Measurements from ENCODE around the gene NDUFS1. TPM values are rescaled to one million over a fixed set of nuclear protein-coding genes. Genes with fewer than 3 reads are reported as not detected.
A peak's percentile ranks its signal among the peaks of the same experiment; 100 is the strongest.
"Not testable (repeated sequence)": the region's sequence is repeated elsewhere in the genome, so short reads cannot be mapped to it uniquely, and the experiment has no call there.

NDUFS1 gene
- polyA plus RNA-seq, 4 donors = 44.2 to 74.1 (median 72.7) TPM

GRCh38 chr2:206163251-206163880 is 4.1 kb upstream of the NDUFS1 start:
- DNase-seq (ENCODE audit: low read depth in 4 of 4, low spot score in 3 of 4) = no peak

GRCh38 chr2:206162401-206162800 is 3.2 kb upstream of the NDUFS1 start:
- DNase-seq (ENCODE audit: low read depth in 4 of 4, low spot score in 3 of 4) = not testable (repeated sequence)

GRCh38 chr2:206160807-206161179 is 1.5 kb upstream of the NDUFS1 start:
- no peak for DNase-seq (ENCODE audit: low read depth in 4 of 4, low spot score in 3 of 4)

GRCh38 chr2:206160125-206160806 is 1.0 kb upstream of the NDUFS1 start:
- DNase-seq (ENCODE audit: low read depth in 4 of 4, low spot score in 3 of 4) = peak in 2 of 4 donors; percentile 6 to 12

GRCh38 chr2:206158563-206159345 is 490 bp downstream of the NDUFS1 start:
- DNase-seq (ENCODE audit: low read depth in 4 of 4, low spot score in 3 of 4) = peak in 3 of 4 donors; percentile 21 to 53 (median 53)

DNA sequence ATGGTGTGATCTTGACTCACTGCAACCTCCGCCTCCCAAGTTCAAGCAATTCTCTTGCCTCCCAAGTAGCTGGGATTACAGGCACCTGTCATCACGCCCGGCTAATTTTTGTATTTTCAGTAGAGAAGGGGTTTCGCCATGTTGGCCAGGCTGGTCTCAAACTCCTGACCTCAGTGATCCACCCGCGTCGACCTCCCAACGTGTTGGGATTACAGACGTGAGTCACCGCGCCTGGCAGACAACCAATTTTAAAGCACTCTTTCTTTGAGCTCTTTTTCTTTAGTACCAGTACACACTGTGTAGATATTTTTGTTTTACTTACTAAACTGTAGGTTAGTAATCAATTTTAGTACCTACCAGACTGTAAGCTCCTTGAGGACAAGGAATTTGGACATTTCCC is 2.2 kb downstream of the NDUFS1 start:
- not testable (repeated sequence) for DNase-seq (ENCODE audit: low read depth in 4 of 4, low spot score in 3 of 4)

DNA sequence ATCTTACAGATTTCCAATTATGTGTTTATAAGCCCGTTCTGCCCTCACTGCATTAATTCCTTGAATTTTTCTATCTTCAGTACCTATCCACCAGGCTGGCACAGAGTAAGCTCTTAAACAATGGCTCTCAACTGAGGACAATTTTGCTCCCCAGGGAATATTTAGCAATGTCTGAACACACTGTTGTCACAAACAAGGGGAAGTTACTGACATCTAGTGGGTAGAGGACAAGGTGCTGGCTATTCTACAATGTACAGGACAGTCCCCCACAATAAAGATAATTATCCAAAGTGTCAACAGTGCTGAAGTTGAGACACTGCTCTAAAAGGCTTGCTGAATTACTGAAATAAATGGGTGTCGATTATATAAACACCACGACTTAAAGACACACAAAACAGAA is 5.0 kb downstream of the NDUFS1 start:
- DNase-seq (ENCODE audit: low read depth in 4 of 4, low spot score in 3 of 4) = no peak

DNA sequence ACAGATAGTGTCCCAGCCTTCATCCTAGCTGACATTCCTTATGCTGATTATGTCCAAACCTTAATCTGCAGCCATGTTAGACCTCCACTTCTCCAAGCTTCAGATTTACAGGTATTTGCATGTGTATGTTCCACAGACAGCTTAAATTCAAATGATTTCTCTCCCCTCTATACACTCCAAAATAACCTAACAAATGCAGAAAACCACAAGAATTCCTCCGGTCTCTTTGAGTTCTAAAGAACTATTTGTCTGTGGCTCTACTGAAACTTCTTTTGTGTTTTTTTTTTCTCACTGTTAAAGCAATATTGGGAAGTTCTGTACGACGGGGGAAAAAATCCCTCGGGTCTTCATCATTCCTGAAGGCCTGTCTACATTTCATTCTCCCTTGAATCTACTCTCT is 8.6 kb downstream of the NDUFS1 start:
- no peak for DNase-seq (ENCODE audit: low read depth in 4 of 4, low spot score in 3 of 4)

DNA sequence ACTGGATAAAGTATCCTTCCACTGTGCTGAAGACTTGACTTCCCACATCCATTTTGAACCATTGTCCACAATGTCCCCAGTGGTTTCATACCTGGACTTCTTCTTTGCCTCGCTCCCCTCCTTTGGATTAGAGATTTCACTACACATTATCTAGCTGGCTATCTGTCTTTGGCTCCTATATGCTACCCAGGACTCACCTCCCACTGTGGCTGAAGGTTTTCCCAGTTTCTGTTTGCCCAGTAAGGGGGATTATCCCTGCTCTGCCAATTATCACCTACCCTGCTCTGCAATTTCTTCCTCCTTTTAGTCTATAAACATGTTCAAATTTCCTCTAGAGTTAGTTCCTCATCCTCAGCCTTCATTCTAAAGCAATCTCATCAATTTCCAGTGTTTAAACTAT is 9.1 kb downstream of the NDUFS1 start:
- DNase-seq (ENCODE audit: low read depth in 4 of 4, low spot score in 3 of 4) = no peak

DNA sequence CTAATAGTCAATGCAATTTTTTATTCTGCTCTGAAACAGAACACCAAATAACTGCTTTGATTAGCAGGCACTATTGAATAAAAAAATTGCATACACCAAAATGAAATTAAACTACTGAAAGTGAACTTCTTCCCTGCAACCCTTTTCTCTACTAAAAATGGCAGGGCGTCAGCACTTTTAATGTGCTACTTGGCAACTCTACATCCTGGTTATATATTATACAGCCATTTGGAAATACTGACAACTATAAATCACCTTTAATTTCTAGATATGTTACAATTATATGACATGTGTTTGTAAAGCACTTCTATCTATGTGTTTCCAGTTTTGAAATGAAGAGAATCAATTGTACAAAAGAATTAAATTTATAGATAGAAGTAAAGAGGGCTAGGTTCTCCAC is 9.9 kb downstream of the NDUFS1 start:
- no peak for DNase-seq (ENCODE audit: low read depth in 4 of 4, low spot score in 3 of 4)

DNA sequence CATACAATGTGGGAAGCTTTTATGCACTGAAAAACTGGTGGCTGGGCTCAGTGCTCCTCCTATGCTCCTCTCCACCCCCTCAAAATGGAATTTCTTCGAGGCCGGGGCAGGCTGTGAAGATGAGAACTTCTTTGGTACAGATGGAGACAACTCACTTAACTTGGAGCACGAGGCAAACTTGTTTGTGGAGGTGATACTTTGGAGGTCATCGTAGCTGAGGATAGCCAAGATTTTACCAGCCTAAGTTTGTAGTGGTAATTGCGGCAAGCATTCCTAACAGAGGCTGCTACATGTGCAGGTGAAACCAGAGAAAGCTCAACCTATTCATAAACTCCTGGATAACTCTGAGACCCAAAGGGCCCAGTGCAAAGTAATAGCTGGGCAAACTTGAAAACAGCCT is 13.6 kb downstream of the NDUFS1 start:
- no peak for DNase-seq (ENCODE audit: low read depth in 4 of 4, low spot score in 3 of 4)

GRCh38 chr2:206144383-206144782 is 14.9 kb downstream of the NDUFS1 start:
- no peak for DNase-seq (ENCODE audit: low read depth in 4 of 4, low spot score in 3 of 4)

- no peak for DNase-seq (ENCODE audit: low read depth in 4 of 4, low spot score in 3 of 4)
These were observed 15.8 kb downstream of the NDUFS1 start for GRCh38 chr2:206143451-206143850.

GRCh38 chr2:206127656-206128055 is 31.6 kb downstream of the NDUFS1 start:
- no peak for DNase-seq (ENCODE audit: low read depth in 4 of 4, low spot score in 3 of 4)

GRCh38 chr2:206125901-206126300 is 33.3 kb downstream of the NDUFS1 start:
- DNase-seq (ENCODE audit: low read depth in 4 of 4, low spot score in 3 of 4) = no peak

- not testable (repeated sequence) for DNase-seq (ENCODE audit: low read depth in 4 of 4, low spot score in 3 of 4)
These were observed 36.7 kb downstream of the NDUFS1 start for GRCh38 chr2:206122569-206122968.

DNA sequence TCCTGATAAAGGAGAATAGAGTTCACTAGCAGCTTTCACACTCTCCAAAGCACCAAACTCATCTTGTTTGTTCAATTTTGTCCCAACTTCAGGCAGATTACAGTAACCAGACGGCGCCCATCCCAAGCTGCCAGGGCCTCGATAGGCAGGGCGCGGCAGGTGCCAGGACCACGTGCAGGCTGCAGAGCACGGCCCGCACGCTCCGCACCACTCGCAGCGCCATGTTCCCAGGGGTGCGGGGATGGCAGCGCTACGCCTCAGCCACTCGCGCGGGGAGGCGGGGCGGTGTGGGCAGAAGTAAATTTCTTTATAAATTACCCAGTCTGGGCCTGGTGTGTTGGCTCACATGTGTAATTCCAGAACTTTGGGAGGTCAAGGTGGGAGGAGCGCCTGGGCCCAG is 43.0 kb downstream of the NDUFS1 start:
- no peak for DNase-seq (ENCODE audit: low read depth in 4 of 4, low spot score in 3 of 4)

DNA sequence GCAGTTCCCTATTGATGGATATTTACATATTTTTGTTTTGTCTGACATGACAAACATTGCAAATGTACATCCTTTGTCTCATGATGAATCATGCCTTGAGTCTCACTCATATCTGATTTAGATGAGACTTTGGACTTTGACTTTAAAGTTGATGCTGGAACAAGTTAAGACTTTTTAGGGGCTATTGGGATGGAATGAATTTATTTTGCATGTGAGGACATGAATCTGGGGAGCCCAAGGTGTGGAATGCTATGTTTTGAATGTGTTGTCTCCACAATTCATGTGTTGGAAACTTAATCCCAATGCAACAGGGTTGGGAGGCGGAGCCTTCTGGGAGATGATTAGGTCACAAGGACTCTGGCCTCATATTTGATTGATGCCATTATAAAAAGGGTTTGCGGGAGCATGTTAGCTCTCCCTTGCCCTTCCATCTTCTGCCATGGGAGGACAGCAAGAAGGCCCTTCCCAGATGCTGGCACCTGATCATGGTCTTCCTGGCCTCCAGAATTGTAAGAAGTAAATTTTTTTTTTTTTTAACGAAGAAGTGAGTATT is 44.1 kb downstream of the NDUFS1 start:
- no peak for DNase-seq (ENCODE audit: low read depth in 4 of 4, low spot score in 3 of 4)

DNA sequence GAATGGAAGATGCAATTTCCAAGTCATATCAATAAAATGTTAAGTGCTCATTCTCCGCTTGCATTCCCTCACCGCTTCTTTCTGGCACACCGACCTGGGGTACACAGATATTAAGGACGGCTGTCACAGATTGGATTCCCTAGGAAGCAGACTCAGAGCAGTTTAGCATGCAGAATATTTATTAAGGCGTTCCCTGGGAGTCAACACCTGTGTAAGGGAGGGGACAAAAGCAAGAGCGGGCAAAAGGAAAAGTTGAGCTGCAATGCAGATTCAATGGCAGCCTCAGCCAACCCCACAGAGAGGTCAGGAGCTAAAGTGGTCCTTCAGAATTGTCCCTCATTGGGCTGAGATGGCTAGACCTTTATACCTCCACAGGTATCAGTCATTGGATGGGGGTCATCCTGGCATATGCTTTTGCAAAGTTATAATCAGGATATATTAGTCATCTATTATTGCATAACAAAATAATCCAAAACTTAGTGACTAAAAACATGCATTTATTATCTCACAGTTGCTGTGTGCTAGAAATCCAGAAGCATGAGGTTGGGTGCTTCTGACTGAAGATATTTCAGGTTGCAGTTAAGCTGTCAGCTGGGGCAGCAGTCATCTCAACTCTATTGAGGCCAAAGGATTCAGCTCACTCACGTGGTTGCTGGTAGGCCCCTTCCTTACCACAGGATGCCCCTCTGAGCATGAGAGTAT is 46.2 kb downstream of the NDUFS1 start:
- no peak for DNase-seq (ENCODE audit: low read depth in 4 of 4, low spot score in 3 of 4)

DNA sequence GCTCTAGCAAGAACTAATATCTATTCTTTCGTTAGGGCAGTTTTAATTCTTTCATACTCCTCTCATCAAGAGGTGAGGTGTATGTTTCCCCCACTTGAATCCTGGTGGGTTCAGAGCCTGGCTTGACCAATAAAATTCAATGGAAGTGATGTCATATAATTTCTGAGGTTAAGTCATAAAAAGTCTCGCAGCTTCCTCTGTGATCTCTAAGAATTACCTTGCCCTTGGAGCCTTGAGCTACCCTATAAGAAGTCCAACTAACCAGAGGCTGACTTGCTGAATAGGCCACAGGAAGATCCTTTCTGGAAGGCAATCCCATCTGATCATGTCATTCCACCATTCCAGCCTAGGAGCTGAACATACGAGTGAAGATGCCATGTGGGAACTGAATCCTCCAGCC is 47.1 kb downstream of the NDUFS1 start:
- DNase-seq (ENCODE audit: low read depth in 4 of 4, low spot score in 3 of 4) = no peak

GRCh38 chr2:206108713-206109112 is 50.5 kb downstream of the NDUFS1 start:
- no peak for DNase-seq (ENCODE audit: low read depth in 4 of 4, low spot score in 3 of 4)
